Adipocyte (in vitro differentiated cells): Measurements from ENCODE around the gene REM2.

Source experiments
- DNase-seq: peaks from one replicate; pipeline ENCODE4 v3.0.0-alpha.2; 2015; ENCODE audit warnings: low read depth
- H3K27me3 ChIP-seq: replicated peaks from 2 replicates; pipeline ENCODE4 v1.7.0; 2013; ENCODE audit warnings: mild to moderate bottlenecking, low read length, moderate library complexity; ENCODE audit not compliant: control insufficient read depth, insufficient read depth
- H3K36me3 ChIP-seq: 2 replicates; pipeline ENCODE4 v1.7.0; 2013; ENCODE audit warnings: low read length, mild to moderate bottlenecking, moderate library complexity; ENCODE audit not compliant: control insufficient read depth, insufficient read depth, severe bottlenecking
- H3K4me1 ChIP-seq: 2 replicates; pipeline ENCODE4 v1.7.0; 2013; ENCODE audit warnings: mild to moderate bottlenecking, low read length, moderate library complexity; ENCODE audit not compliant: control insufficient read depth, insufficient read depth
- H3K4me3 ChIP-seq: 2 replicates; pipeline ENCODE4 v1.7.0; 2013; ENCODE audit warnings: mild to moderate bottlenecking, low read length, moderate library complexity
- H3K9ac ChIP-seq: 2 replicates; pipeline ENCODE4 v1.7.0; 2013; ENCODE audit warnings: mild to moderate bottlenecking, low read length, moderate library complexity
- H3K9me3 ChIP-seq: 2 replicates; pipeline ENCODE4 v1.7.0; 2013; ENCODE audit warnings: mild to moderate bottlenecking, low read length, moderate library complexity; ENCODE audit not compliant: control insufficient read depth

The REM2 gene

GRCh38 chr14:22923746-22924145 lies 40.7 kb downstream of the REM2 start:
- H3K36me3 ChIP-seq = peaks cover 63% of the 10 kb centered on the region
- no peak overlapping the region for H3K4me3 ChIP-seq
- H3K4me1 ChIP-seq = peaks cover 19% of the 10 kb centered on the region
- DNase-seq = no peak
- no peaks in the 10 kb centered on the region for H3K9me3 ChIP-seq
- H3K9ac ChIP-seq = no peak overlapping the region
- no peaks in the 10 kb centered on the region for H3K27me3 ChIP-seq

- Histone ChIP-seq H3K27me3 (no peaks in the 10 kb centered on the region), H3K9ac (no peak overlapping the region), H3K36me3 (peaks cover 56% of the 10 kb centered on the region), H3K4me1 (peaks cover 17% of the 10 kb centered on the region), H3K9me3 (no peaks in the 10 kb centered on the region), H3K4me3 (no peak overlapping the region)
- DNase-seq = no peak
Measured at GRCh38 chr14:22925513-22925912, 42.5 kb downstream of the REM2 start.

GRCh38 chr14:22926316-22926715 lies 43.3 kb downstream of the REM2 start:
- Histone ChIP-seq H3K36me3 (peaks cover 48% of the 10 kb centered on the region), H3K4me1 (peaks cover 17% of the 10 kb centered on the region), H3K27me3 (no peaks in the 10 kb centered on the region), H3K9me3 (no peaks in the 10 kb centered on the region), H3K9ac (no peak overlapping the region), H3K4me3 (no peak overlapping the region)
- peak; percentile 23 for DNase-seq

GRCh38 chr14:22928237-22929103 lies 45.4 kb downstream of the REM2 start:
- H3K27me3 ChIP-seq = no peaks in the 10 kb centered on the region
- peaks cover 30% of the 10 kb centered on the region for H3K36me3 ChIP-seq
- peak overlapping the region; percentile 99 for H3K4me3 ChIP-seq
- no peaks in the 10 kb centered on the region for H3K9me3 ChIP-seq
- peak overlapping the region; percentile 96 for H3K9ac ChIP-seq
- peak; percentile 23 for DNase-seq
- H3K4me1 ChIP-seq = peaks cover 14% of the 10 kb centered on the region

- no peaks in the 10 kb centered on the region for H3K9me3 ChIP-seq
- H3K4me3 ChIP-seq = peak within 1 kb of the TSS; percentile 99
- no peaks in the 10 kb centered on the region for H3K27me3 ChIP-seq
- peaks cover 22% of the 10 kb centered on the region for H3K36me3 ChIP-seq
- peak within 1 kb of the TSS; percentile 96 for H3K9ac ChIP-seq
- peaks cover 14% of the 10 kb centered on the region for H3K4me1 ChIP-seq
- peak; percentile 100 for DNase-seq
Measured at GRCh38 chr14:22929104-22929960, 46.3 kb downstream of the REM2 start, which contains the start of gene PRMT5. PRMT5 (minus strand) TSS chr14:22929376; CDS start chr14:22929361, 15 bp downstream.

- no peaks in the 10 kb centered on the region for H3K9me3 ChIP-seq
- DNase-seq = no peak
- H3K9ac ChIP-seq = peak overlapping the region; percentile 79
- peak overlapping the region; percentile 80 for H3K4me3 ChIP-seq
- H3K27me3 ChIP-seq = no peaks in the 10 kb centered on the region
- peaks cover 16% of the 10 kb centered on the region for H3K36me3 ChIP-seq
- peaks cover 14% of the 10 kb centered on the region for H3K4me1 ChIP-seq
Measured at GRCh38 chr14:22929961-22930364, 46.9 kb downstream of the REM2 start.

GRCh38 chr14:22932146-22932545 lies 49.1 kb downstream of the REM2 start:
- Histone ChIP-seq H3K9ac (no peak overlapping the region), H3K4me3 (no peak overlapping the region), H3K36me3 (no peaks in the 10 kb centered on the region), H3K9me3 (no peaks in the 10 kb centered on the region), H3K27me3 (no peaks in the 10 kb centered on the region), H3K4me1 (peaks cover 14% of the 10 kb centered on the region)
- DNase-seq = no peak

GRCh38 chr14:22935156-22935555 lies 52.1 kb downstream of the REM2 start:
- Histone ChIP-seq H3K36me3 (no peaks in the 10 kb centered on the region), H3K9ac (no peak overlapping the region), H3K4me3 (no peak overlapping the region), H3K27me3 (no peaks in the 10 kb centered on the region), H3K9me3 (no peaks in the 10 kb centered on the region), H3K4me1 (peaks cover under 1% of the 10 kb centered on the region)
- no peak for DNase-seq
